GM23338 (cell line): ENCODE data around the gene TMEM214. TPM values are rescaled to one million over a fixed set of nuclear protein-coding genes. Genes with fewer than 3 reads are reported as not detected.
"Not testable (repeated sequence)": the region's sequence is repeated elsewhere in the genome, so short reads cannot be mapped to it uniquely, and the experiment has no call there.

ENCODE experiments used
- ATAC-seq: fragments of 200-7000 bp; cut with Tn5 transposase; 3 replicates; pipeline ENCODE4 v1.9.1; 2020
- DNase-seq: peaks from one replicate; pipeline ENCODE4 v3.0.0-alpha.2; 2015; ENCODE audit warnings: low spot score
- H2AFZ ChIP-seq: fragments of 200-600 bp; sonication (generic); 2 replicates; pipeline ENCODE4 v1.8.0; 2016; ENCODE audit warnings: antibody characterized with exemption, mild to moderate bottlenecking, moderate library complexity
- H3F3A ChIP-seq: fragments of 200-600 bp; sonication (generic); replicated peaks from 2 replicates; pipeline ENCODE4 v1.8.0; 2017; ENCODE audit warnings: antibody characterized with exemption, mixed run types, low read depth
- H3K27ac ChIP-seq: fragments of 200-600 bp; sonication (generic); 2 replicates; pipeline ENCODE4 v1.6.1; 2016; ENCODE audit warnings: low read depth
- H3K27me3 ChIP-seq: fragments of 200-600 bp; sonication (generic); 2 replicates; pipeline ENCODE4 v1.8.0; 2016; ENCODE audit warnings: mild to moderate bottlenecking, mixed run types, moderate library complexity; ENCODE audit not compliant: insufficient read depth
- H3K36me3 ChIP-seq: fragments of 200-600 bp; sonication (generic); 2 replicates; pipeline ENCODE4 v1.8.0; 2016; ENCODE audit warnings: mild to moderate bottlenecking; ENCODE audit not compliant: insufficient read depth
- H3K4me1 ChIP-seq: fragments of 200-600 bp; sonication (generic); 2 replicates; pipeline ENCODE4 v1.8.0; 2016; ENCODE audit warnings: mild to moderate bottlenecking, moderate library complexity; ENCODE audit not compliant: insufficient read depth
- H3K4me2 ChIP-seq: fragments of 200-600 bp; sonication (generic); 2 replicates; pipeline ENCODE4 v1.7.1; 2017; ENCODE audit warnings: mixed run types
- H3K4me3 ChIP-seq: fragments of 200-600 bp; sonication (generic); 2 replicates; pipeline ENCODE4 v1.6.1; 2016; ENCODE audit warnings: mixed run types
- H3K79me2 ChIP-seq: fragments of 200-600 bp; sonication (generic); replicated peaks from 2 replicates; pipeline ENCODE4 v1.8.0; 2017; ENCODE audit warnings: mild to moderate bottlenecking; ENCODE audit not compliant: insufficient read depth
- H3K9me2 ChIP-seq: fragments of 200-600 bp; sonication (generic); 2 replicates; pipeline ENCODE4 v1.8.0; 2017; ENCODE audit not compliant: insufficient read depth
- H4K20me1 ChIP-seq: fragments of 200-600 bp; sonication (generic); replicated peaks from 2 replicates; pipeline ENCODE4 v1.8.0; 2017; ENCODE audit warnings: mild to moderate bottlenecking; ENCODE audit not compliant: insufficient read depth
- H3K27ac Mint-ChIP-seq: 2 replicates; pipeline ENCODE4 v1.8.0; 2020; ENCODE audit warnings: inconsistent platforms, mild to moderate bottlenecking, moderate library complexity, mixed read lengths
- H3K27me3 Mint-ChIP-seq: 3 replicates; pipeline ENCODE4 v1.8.0; 2022; ENCODE audit warnings: low read depth, mild to moderate bottlenecking, moderate library complexity, mixed read lengths, inconsistent platforms; ENCODE audit not compliant: insufficient read depth, poor library complexity
- H3K36me3 Mint-ChIP-seq: 3 replicates; pipeline ENCODE4 v1.8.0; 2021; ENCODE audit warnings: low read depth, mild to moderate bottlenecking, inconsistent platforms, moderate library complexity, mixed read lengths
- H3K4me1 Mint-ChIP-seq: 3 replicates; pipeline ENCODE4 v1.8.0; 2020; ENCODE audit warnings: mild to moderate bottlenecking, inconsistent platforms, mixed read lengths
- H3K4me3 Mint-ChIP-seq: 3 replicates; pipeline ENCODE4 v1.8.0; 2021; ENCODE audit warnings: moderate library complexity, mild to moderate bottlenecking, inconsistent platforms, mixed read lengths
- H3K9me3 Mint-ChIP-seq: 3 replicates; pipeline ENCODE4 v1.8.0; 2020; ENCODE audit warnings: moderate library complexity, mild to moderate bottlenecking, inconsistent platforms, mixed read lengths
- EZH2phosphoT487 ChIP-seq: fragments of 200-600 bp; sonication (generic); IDR thresholded peaks from one replicate; pipeline ENCODE4 v1.8.1; 2018; ENCODE audit warnings: antibody characterized with exemption; ENCODE audit not compliant: unreplicated experiment
- STAT1 ChIP-seq: IDR thresholded peaks from one replicate; pipeline ENCODE4 v1.6.1; 2016; ENCODE audit warnings: antibody characterized with exemption; ENCODE audit not compliant: unreplicated experiment
- ZNF114 ChIP-seq: fragments of 250-450 bp; sonication (Bioruptor Pico); IDR thresholded peaks from 2 replicates; pipeline ENCODE4 v1.5.0; 2020; ENCODE audit warnings: mild to moderate bottlenecking, moderate library complexity
- polyA plus RNA-seq: library from polyadenylated mRNA; unstranded; fragments of >200 nt; fragmentation: Nextera tagmentation; extraction: Ambion mirVana; gene quantifications from 2 replicates; pipeline ENCODE4 v1.2.1, GENCODE V29; 2016
- total RNA-seq: library from RNA; depleted of rRNA; stranded (reverse); fragments of >200 nt; shearing (Covaris generic); gene quantifications from 2 replicates; pipeline ENCODE4 v1.2.3, GENCODE V29; 2014
- TF ChIP-seq, protein P1 (sequence below): fragments of 250-450 bp; sonication (Bioruptor Pico); IDR thresholded peaks from 2 replicates; pipeline ENCODE4 v1.5.0; 2020; ENCODE audit warnings: mild to moderate bottlenecking, moderate library complexity

TMEM214 gene
- total and polyA plus RNA-seq, 2 experiments from 2014 or later, result 18.4 to 36.5 TPM

DNA sequence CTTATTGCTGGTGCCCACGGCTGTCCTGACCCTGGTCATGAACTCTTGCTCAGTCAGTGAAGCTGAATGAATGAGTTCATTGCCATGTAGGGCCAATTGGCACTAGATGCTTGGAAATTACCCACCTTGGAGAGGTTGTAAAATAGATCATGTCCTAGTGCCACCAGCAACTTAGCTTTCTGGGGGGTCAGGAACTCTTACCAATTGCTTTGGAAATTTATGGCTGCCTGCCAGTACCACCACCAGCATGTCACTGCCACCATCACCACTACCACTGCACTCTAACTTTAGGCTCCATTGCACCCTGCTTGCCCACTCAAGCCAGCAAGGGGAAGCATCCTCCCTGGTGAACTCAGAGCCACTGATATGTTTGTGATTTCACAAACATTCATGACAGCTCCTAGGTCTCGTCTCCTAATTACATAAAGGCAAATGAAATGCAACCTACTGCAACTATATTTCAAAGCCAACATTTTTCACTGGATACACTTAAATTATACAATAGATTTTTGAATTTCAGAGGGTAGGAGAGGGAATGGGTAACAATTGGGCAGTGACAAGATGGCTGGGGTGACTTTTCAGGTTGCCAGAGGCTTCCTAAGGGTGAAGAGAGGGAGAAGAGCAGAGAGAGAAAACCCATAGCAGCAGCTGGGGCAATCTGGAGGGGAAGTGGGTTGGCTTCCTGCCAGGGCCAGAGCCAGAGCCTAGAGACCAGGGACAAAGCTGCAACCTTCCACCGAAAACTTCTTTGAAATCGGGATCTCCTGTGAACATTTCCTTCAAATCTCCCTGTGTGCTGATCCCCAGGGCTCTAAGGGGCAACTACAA is 42.2 kb downstream of the TMEM214 start:
- Histone ChIP-seq H2AFZ (no peak overlapping the region), H3K36me3 (no peaks in the 10 kb centered on the region), H3K4me2 (no peak overlapping the region), H3F3A (peaks cover 7% of the 10 kb centered on the region; the same call in 1 of the 2 replicates), H3K4me3 (no peak overlapping the region), H4K20me1 (peaks cover 7% of the 10 kb centered on the region), H3K9me2 (no peaks in the 10 kb centered on the region), H3K27ac (no peak overlapping the region), H3K27me3 (no peaks in the 10 kb centered on the region), H3K4me1 (peaks cover 18% of the 10 kb centered on the region), H3K79me2 (peaks cover 14% of the 10 kb centered on the region)
- Mint-ChIP-seq H3K27me3 (peaks cover 18% of the 10 kb centered on the region), H3K27ac (no peak overlapping the region), H3K9me3 (no peaks in the 10 kb centered on the region; the same call in 2 of the 3 replicates), H3K4me1 (peaks cover 20% of the 10 kb centered on the region), H3K4me3 (no peak overlapping the region), H3K36me3 (peaks cover 7% of the 10 kb centered on the region)
- TF ChIP-seq, protein P1, sequence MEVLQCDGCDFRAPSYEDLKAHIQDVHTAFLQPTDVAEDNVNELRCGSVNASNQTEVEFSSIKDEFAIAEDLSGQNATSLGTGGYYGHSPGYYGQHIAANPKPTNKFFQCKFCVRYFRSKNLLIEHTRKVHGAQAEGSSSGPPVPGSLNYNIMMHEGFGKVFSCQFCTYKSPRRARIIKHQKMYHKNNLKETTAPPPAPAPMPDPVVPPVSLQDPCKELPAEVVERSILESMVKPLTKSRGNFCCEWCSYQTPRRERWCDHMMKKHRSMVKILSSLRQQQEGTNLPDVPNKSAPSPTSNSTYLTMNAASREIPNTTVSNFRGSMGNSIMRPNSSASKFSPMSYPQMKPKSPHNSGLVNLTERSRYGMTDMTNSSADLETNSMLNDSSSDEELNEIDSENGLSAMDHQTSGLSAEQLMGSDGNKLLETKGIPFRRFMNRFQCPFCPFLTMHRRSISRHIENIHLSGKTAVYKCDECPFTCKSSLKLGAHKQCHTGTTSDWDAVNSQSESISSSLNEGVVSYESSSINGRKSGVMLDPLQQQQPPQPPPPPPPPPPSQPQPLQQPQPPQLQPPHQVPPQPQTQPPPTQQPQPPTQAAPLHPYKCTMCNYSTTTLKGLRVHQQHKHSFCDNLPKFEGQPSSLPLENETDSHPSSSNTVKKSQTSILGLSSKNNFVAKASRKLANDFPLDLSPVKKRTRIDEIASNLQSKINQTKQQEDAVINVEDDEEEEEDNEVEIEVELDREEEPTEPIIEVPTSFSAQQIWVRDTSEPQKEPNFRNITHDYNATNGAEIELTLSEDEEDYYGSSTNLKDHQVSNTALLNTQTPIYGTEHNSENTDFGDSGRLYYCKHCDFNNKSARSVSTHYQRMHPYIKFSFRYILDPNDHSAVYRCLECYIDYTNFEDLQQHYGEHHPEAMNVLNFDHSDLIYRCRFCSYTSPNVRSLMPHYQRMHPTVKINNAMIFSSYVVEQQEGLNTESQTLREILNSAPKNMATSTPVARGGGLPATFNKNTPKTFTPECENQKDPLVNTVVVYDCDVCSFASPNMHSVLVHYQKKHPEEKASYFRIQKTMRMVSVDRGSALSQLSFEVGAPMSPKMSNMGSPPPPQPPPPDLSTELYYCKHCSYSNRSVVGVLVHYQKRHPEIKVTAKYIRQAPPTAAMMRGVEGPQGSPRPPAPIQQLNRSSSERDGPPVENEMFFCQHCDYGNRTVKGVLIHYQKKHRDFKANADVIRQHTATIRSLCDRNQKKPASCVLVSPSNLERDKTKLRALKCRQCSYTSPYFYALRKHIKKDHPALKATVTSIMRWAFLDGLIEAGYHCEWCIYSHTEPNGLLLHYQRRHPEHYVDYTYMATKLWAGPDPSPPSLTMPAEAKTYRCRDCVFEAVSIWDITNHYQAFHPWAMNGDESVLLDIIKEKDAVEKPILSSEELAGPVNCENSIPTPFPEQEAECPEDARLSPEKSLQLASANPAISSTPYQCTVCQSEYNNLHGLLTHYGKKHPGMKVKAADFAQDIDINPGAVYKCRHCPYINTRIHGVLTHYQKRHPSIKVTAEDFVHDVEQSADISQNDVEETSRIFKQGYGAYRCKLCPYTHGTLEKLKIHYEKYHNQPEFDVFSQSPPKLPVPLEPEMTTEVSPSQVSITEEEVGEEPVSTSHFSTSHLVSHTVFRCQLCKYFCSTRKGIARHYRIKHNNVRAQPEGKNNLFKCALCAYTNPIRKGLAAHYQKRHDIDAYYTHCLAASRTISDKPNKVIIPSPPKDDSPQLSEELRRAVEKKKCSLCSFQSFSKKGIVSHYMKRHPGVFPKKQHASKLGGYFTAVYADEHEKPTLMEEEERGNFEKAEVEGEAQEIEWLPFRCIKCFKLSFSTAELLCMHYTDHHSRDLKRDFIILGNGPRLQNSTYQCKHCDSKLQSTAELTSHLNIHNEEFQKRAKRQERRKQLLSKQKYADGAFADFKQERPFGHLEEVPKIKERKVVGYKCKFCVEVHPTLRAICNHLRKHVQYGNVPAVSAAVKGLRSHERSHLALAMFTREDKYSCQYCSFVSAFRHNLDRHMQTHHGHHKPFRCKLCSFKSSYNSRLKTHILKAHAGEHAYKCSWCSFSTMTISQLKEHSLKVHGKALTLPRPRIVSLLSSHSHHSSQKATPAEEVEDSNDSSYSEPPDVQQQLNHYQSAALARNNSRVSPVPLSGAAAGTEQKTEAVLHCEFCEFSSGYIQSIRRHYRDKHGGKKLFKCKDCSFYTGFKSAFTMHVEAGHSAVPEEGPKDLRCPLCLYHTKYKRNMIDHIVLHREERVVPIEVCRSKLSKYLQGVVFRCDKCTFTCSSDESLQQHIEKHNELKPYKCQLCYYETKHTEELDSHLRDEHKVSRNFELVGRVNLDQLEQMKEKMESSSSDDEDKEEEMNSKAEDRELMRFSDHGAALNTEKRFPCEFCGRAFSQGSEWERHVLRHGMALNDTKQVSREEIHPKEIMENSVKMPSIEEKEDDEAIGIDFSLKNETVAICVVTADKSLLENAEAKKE, result no peak
- TF ChIP-seq EZH2phosphoT487 (no peak), STAT1 (no peak), ZNF114 (CRISPR knock-in tag) (no peak)
- DNase-seq, result no peak
- no peak for ATAC-seq

DNA sequence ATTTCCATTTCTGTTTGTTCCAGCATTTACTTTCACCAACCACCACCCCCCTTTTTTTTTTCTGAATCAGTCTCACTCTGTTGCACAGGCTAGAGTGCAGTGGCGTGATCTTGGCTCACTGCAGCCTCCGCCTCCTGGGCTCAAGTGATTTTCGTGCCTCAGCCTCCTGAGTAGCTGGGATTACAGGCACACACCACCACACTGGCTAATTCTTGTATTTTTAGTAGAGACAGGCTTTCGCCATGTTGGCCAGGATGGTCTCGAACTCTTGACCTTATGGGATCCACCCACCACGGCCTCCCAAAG is 42.8 kb downstream of the TMEM214 start:
- H3K9me3 Mint-ChIP-seq, H3K4me3 ChIP-seq, H3K79me2 ChIP-seq, H3K4me3 Mint-ChIP-seq, H3F3A ChIP-seq, H3K4me2 ChIP-seq, DNase-seq, H4K20me1 ChIP-seq, H3K9me2 ChIP-seq, H2AFZ ChIP-seq, H3K27me3 ChIP-seq, H3K27ac ChIP-seq, H3K36me3 Mint-ChIP-seq, ATAC-seq, H3K36me3 ChIP-seq, H3K27ac Mint-ChIP-seq: not testable (repeated sequence)
- Mint-ChIP-seq H3K27me3 (peaks cover 18% of the 10 kb centered on the region), H3K4me1 (peaks cover 22% of the 10 kb centered on the region)
- H3K4me1 ChIP-seq, result peaks cover 13% of the 10 kb centered on the region
